Uterus (tissue), 2 donors: ENCODE results near the gene ZBED6.

Experiments used
- POLR2A ChIP-seq, 2 donors: fragments of 450-650 bp; IDR thresholded peaks; one replicate each; pipeline ENCODE4 v1.6.1; 2016; ENCODE audit warnings: antibody characterized with exemption in 2 of 2, mild to moderate bottlenecking in 1 of 2, moderate library complexity in 1 of 2
- TF ChIP-seq, protein P1 (sequence below), 4 experiments: fragments of 200-600 bp in 2 of 4; fragments of 450-650 bp in 2 of 4; sonication (generic) in 2 of 4; IDR thresholded peaks; one replicate each; pipeline ENCODE4 v1.5.1; 2016 to 2019; ENCODE audit warnings: antibody characterized with exemption in 4 of 4, mild to moderate bottlenecking in 2 of 4, moderate library complexity in 1 of 4

DNA sequence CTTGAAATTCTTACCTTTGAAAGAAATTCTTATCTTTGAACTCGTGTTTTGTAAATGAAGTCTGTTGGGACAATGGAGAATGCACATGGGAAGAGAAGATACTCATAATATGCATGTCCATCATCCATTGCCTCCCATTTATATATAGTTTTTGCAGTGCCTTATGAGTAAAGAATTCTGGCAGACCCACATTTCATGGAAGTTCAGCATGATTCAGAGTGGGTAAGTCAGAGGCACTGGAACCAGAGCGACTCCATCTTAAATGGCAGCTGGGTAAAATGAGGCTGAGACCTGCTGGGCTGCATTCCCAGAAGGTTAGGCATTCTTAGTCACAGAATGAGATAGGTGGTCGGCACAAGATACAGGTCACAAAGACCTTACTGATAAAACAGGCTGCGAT, 16.6 kb upstream of the ZBED6 start:
- TF ChIP-seq, protein P1, sequence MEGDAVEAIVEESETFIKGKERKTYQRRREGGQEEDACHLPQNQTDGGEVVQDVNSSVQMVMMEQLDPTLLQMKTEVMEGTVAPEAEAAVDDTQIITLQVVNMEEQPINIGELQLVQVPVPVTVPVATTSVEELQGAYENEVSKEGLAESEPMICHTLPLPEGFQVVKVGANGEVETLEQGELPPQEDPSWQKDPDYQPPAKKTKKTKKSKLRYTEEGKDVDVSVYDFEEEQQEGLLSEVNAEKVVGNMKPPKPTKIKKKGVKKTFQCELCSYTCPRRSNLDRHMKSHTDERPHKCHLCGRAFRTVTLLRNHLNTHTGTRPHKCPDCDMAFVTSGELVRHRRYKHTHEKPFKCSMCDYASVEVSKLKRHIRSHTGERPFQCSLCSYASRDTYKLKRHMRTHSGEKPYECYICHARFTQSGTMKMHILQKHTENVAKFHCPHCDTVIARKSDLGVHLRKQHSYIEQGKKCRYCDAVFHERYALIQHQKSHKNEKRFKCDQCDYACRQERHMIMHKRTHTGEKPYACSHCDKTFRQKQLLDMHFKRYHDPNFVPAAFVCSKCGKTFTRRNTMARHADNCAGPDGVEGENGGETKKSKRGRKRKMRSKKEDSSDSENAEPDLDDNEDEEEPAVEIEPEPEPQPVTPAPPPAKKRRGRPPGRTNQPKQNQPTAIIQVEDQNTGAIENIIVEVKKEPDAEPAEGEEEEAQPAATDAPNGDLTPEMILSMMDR (IDR thresholded peaks at IDR 0.05), result no peak
- TF ChIP-seq POLR2A (IDR thresholded peaks at IDR 0.05), result no peak
